Neural cell (in vitro differentiated cells): Measurements from ENCODE around the gene OR1K1.

Experiments used
- CTCF ChIP-seq: fragments of 450-650 bp; IDR thresholded peaks from 2 replicates; pipeline ENCODE4 v1.5.1; 2014; ENCODE audit warnings: antibody characterized with exemption, mild to moderate bottlenecking, moderate library complexity; ENCODE audit not compliant: poor library complexity, severe bottlenecking
- EP300 ChIP-seq: fragments of 450-650 bp; conservative IDR thresholded peaks from 2 replicates; pipeline ENCODE4 v1.6.1; 2014; ENCODE audit warnings: antibody characterized with exemption, mild to moderate bottlenecking, moderate library complexity; ENCODE audit not compliant: poor library complexity, severe bottlenecking
- EZH2 ChIP-seq: fragments of 200-600, 300-800 bp; shearing (Covaris generic), sonication (generic); IDR thresholded peaks from 2 replicates; pipeline ENCODE4 v1.6.1; 2014; ENCODE audit warnings: antibody characterized with exemption, low read length, borderline replicate concordance, mild to moderate bottlenecking; ENCODE audit not compliant: insufficient read depth, poor library complexity, severe bottlenecking
- POLR2AphosphoS5 ChIP-seq: IDR thresholded peaks from 2 replicates; pipeline ENCODE4 v1.6.1; 2012
- RAD21 ChIP-seq: fragments of 450-650 bp; conservative IDR thresholded peaks from 2 replicates; pipeline ENCODE4 v1.6.1; 2014; ENCODE audit warnings: antibody characterized with exemption, mild to moderate bottlenecking, moderate library complexity
- REST ChIP-seq: IDR thresholded peaks from 2 replicates; pipeline ENCODE4 v1.6.1; 2012; ENCODE audit warnings: borderline replicate concordance
- SMC3 ChIP-seq: fragments of 450-650 bp; conservative IDR thresholded peaks from 2 replicates; pipeline ENCODE4 v1.6.1; 2014; ENCODE audit warnings: antibody characterized with exemption, mild to moderate bottlenecking, moderate library complexity; ENCODE audit not compliant: poor library complexity
- TAF1 ChIP-seq: IDR thresholded peaks from 2 replicates; pipeline ENCODE4 v1.6.1; 2012; ENCODE audit warnings: low read depth

- TF ChIP-seq CTCF (no peak), RAD21 (no peak), EP300 (no peak), POLR2AphosphoS5 (no peak), TAF1 (no peak), SMC3 (no peak), REST (no peak), EZH2 (no peak)
These were observed 21.8 kb upstream of the OR1K1 start for GRCh38 chr9:122777935-122778627.
